Measurements from ENCODE around the gene CCNL2.
"Not testable (repeated sequence)": the region's sequence is repeated elsewhere in the genome, so short reads cannot be mapped to it uniquely, and the experiment has no call there.

DNA sequence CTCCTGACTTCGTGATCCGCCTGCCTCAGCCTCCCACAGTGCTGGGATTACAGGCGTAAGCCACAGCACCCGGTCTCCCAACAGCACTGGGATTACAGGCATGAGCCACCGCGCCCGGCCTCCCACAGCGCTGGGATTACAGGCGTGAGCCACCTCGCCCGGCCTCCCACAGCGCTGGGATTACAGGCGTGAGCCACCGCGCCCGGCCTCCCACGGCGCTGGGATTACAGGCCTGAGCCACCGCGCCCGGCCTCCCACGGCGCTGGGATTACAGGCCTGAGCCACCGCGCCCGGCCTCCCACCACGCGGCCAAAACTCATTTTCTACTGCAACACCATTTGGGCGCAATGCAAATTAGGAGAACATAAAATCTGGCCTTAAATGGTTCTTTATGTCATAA lies 13.8 kb downstream of the CCNL2 start:
- TF ChIP-seq, protein P1, sequence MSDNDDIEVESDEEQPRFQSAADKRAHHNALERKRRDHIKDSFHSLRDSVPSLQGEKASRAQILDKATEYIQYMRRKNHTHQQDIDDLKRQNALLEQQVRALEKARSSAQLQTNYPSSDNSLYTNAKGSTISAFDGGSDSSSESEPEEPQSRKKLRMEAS (IDR thresholded peaks at IDR 0.05), result not testable (repeated sequence)
- not testable (repeated sequence) for TF ChIP-seq FOXA1 (IDR thresholded peaks at IDR 0.05); CTCF (IDR thresholded peaks at IDR 0.05; ENCODE audit: low read depth, low read length, missing input control); REST (IDR thresholded peaks at IDR 0.05); TAF1 (conservative IDR thresholded peaks at IDR 0.05); HNF4A (conservative IDR thresholded peaks at IDR 0.05); YY1 (IDR thresholded peaks at IDR 0.05); RAD21 (IDR thresholded peaks at IDR 0.05)
